H1 (cell line): Measurements from ENCODE around the gene XPNPEP3. TPM values are rescaled to one million over a fixed set of nuclear protein-coding genes. Genes with fewer than 3 reads are reported as not detected.

ENCODE experiments used
- HDAC6 ChIP-seq: IDR thresholded peaks from one replicate; pipeline ENCODE4 v1.7.1; 2012; ENCODE audit warnings: low read depth, mild to moderate bottlenecking, inconsistent platforms, low read length, moderate library complexity
- KDM1A ChIP-seq: fragments of 200-600, 300-600 bp; sonication (generic); IDR thresholded peaks from 2 replicates; pipeline ENCODE4 v1.7.1; 2016; ENCODE audit warnings: mild to moderate bottlenecking, low read length, borderline replicate concordance
- polyA plus RNA-seq, 7 experiments: library from polyadenylated mRNA; depleted of rRNA in 3 of 7; stranded (reverse) in 5 of 7; unstranded in 2 of 7; fragments of >200 nt in 5 of 7; fragments of 200-250 nt in 2 of 7; gene quantifications; 1 replicate in 5 of 7; 2 replicates in 1 of 7; 4 replicates in 1 of 7; pipeline versions ENCODE4 v1.2.1 to v1.2.3, GENCODE V29; 2011 to 2013; ENCODE audit warnings: missing spikeins in 2 of 7, mixed read lengths in 2 of 7
- total RNA-seq: library from RNA; stranded (reverse); fragmentation: NEBNext Ultra II Directional; extraction: Animal tissue kit (Norgen Biotek cat#: 25700); gene quantifications from 2 replicates; pipeline ENCODE4 v1.2.1, GENCODE V29; 2021
- TF ChIP-seq, protein P1 (sequence below): fragments of 300-600 bp; sonication (generic); IDR thresholded peaks from 2 replicates; pipeline ENCODE4 v1.7.1; 2012; ENCODE audit warnings: low read length, moderate library complexity, mild to moderate bottlenecking, inconsistent platforms; ENCODE audit not compliant: insufficient replicate concordance

Gene XPNPEP3
- total and polyA plus RNA-seq, 2 of the 8 experiments (the other 6 are each of a cell fraction or from before 2014, with no cell fraction given), result 25.8 to 29.2 TPM

DNA sequence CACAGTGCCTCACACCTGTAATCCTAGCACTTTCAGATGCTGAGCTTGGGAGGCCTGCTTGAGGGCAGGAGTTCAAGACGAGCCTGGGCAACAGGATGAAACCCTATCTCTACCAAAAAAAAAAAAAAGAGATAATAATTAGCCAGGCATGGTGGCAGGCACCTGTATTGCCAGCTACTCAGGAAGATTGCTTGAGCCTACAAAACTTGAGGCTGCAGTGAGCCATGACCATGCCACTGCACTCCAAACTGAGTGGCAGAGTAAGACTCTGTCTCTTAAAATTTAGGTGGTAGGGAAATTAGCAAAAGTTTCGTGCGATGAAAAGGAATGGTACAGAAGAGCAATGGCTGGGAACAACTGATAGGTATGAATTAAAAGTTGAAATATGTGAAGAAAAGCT lies 18.5 kb upstream of the XPNPEP3 start (continued):
- TF ChIP-seq, protein P1, sequence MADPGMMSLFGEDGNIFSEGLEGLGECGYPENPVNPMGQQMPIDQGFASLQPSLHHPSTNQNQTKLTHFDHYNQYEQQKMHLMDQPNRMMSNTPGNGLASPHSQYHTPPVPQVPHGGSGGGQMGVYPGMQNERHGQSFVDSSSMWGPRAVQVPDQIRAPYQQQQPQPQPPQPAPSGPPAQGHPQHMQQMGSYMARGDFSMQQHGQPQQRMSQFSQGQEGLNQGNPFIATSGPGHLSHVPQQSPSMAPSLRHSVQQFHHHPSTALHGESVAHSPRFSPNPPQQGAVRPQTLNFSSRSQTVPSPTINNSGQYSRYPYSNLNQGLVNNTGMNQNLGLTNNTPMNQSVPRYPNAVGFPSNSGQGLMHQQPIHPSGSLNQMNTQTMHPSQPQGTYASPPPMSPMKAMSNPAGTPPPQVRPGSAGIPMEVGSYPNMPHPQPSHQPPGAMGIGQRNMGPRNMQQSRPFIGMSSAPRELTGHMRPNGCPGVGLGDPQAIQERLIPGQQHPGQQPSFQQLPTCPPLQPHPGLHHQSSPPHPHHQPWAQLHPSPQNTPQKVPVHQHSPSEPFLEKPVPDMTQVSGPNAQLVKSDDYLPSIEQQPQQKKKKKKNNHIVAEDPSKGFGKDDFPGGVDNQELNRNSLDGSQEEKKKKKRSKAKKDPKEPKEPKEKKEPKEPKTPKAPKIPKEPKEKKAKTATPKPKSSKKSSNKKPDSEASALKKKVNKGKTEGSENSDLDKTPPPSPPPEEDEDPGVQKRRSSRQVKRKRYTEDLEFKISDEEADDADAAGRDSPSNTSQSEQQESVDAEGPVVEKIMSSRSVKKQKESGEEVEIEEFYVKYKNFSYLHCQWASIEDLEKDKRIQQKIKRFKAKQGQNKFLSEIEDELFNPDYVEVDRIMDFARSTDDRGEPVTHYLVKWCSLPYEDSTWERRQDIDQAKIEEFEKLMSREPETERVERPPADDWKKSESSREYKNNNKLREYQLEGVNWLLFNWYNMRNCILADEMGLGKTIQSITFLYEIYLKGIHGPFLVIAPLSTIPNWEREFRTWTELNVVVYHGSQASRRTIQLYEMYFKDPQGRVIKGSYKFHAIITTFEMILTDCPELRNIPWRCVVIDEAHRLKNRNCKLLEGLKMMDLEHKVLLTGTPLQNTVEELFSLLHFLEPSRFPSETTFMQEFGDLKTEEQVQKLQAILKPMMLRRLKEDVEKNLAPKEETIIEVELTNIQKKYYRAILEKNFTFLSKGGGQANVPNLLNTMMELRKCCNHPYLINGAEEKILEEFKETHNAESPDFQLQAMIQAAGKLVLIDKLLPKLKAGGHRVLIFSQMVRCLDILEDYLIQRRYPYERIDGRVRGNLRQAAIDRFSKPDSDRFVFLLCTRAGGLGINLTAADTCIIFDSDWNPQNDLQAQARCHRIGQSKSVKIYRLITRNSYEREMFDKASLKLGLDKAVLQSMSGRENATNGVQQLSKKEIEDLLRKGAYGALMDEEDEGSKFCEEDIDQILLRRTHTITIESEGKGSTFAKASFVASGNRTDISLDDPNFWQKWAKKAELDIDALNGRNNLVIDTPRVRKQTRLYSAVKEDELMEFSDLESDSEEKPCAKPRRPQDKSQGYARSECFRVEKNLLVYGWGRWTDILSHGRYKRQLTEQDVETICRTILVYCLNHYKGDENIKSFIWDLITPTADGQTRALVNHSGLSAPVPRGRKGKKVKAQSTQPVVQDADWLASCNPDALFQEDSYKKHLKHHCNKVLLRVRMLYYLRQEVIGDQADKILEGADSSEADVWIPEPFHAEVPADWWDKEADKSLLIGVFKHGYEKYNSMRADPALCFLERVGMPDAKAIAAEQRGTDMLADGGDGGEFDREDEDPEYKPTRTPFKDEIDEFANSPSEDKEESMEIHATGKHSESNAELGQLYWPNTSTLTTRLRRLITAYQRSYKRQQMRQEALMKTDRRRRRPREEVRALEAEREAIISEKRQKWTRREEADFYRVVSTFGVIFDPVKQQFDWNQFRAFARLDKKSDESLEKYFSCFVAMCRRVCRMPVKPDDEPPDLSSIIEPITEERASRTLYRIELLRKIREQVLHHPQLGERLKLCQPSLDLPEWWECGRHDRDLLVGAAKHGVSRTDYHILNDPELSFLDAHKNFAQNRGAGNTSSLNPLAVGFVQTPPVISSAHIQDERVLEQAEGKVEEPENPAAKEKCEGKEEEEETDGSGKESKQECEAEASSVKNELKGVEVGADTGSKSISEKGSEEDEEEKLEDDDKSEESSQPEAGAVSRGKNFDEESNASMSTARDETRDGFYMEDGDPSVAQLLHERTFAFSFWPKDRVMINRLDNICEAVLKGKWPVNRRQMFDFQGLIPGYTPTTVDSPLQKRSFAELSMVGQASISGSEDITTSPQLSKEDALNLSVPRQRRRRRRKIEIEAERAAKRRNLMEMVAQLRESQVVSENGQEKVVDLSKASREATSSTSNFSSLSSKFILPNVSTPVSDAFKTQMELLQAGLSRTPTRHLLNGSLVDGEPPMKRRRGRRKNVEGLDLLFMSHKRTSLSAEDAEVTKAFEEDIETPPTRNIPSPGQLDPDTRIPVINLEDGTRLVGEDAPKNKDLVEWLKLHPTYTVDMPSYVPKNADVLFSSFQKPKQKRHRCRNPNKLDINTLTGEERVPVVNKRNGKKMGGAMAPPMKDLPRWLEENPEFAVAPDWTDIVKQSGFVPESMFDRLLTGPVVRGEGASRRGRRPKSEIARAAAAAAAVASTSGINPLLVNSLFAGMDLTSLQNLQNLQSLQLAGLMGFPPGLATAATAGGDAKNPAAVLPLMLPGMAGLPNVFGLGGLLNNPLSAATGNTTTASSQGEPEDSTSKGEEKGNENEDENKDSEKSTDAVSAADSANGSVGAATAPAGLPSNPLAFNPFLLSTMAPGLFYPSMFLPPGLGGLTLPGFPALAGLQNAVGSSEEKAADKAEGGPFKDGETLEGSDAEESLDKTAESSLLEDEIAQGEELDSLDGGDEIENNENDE, result no peak
- TF ChIP-seq KDM1A (no peak), HDAC6 (no peak)
